H7 (cell line): ENCODE measurements around the gene AK8. TPM values are rescaled to one million over a fixed set of nuclear protein-coding genes. Genes with fewer than 3 reads are reported as not detected.

Source experiments
- DNase-seq: peaks from one replicate; pipeline ENCODE4 v3.0.0; 2012
- H3K27me3 ChIP-seq: 2 replicates; pipeline ENCODE4 v1.6.0; 2011; ENCODE audit warnings: mild to moderate bottlenecking, low read length; ENCODE audit not compliant: control insufficient read depth, insufficient read depth
- H3K36me3 ChIP-seq: replicated peaks from 2 replicates; pipeline ENCODE4 v1.5.1; 2011; ENCODE audit warnings: low read length; ENCODE audit not compliant: control insufficient read depth, insufficient read depth
- H3K4me3 ChIP-seq: 2 replicates; pipeline ENCODE4 v1.5.1; 2011; ENCODE audit warnings: low read depth, mild to moderate bottlenecking, control low read depth, low read length, moderate library complexity; ENCODE audit not compliant: insufficient read depth
- total RNA-seq: library from RNA; depleted of rRNA; stranded (reverse); fragments of >200 nt; shearing (Covaris generic); gene quantifications from 2 replicates; pipeline ENCODE4 v1.2.3, GENCODE V29; 2014

The AK8 gene
- total RNA-seq, 1 experiment from 2014 or later: 0.24 TPM

GRCh38 chr9:132857616-132858342, 20.3 kb downstream of the AK8 start:
- Histone ChIP-seq H3K36me3 (no peaks in the 10 kb centered on the region), H3K27me3 (no peaks in the 10 kb centered on the region), H3K4me3 (no peak overlapping the region)
- DNase-seq: peak; percentile 79

- H3K4me3 ChIP-seq: no peak overlapping the region
- H3K36me3 ChIP-seq: no peaks in the 10 kb centered on the region
- H3K27me3 ChIP-seq: no peaks in the 10 kb centered on the region
- DNase-seq: peak; percentile 60
Measured at GRCh38 chr9:132857031-132857430, 21.1 kb downstream of the AK8 start.

- DNase-seq: peak; percentile 54
- Histone ChIP-seq H3K4me3 (no peak overlapping the region), H3K36me3 (no peaks in the 10 kb centered on the region), H3K27me3 (no peaks in the 10 kb centered on the region)
Measured at GRCh38 chr9:132855904-132856303, 22.2 kb downstream of the AK8 start.

GRCh38 chr9:132854832-132855231, 23.3 kb downstream of the AK8 start:
- Histone ChIP-seq H3K4me3 (no peak overlapping the region), H3K27me3 (no peaks in the 10 kb centered on the region), H3K36me3 (no peaks in the 10 kb centered on the region)
- no peak for DNase-seq

GRCh38 chr9:132853482-132853881, 24.6 kb downstream of the AK8 start:
- Histone ChIP-seq H3K36me3 (no peaks in the 10 kb centered on the region), H3K27me3 (no peaks in the 10 kb centered on the region), H3K4me3 (no peak overlapping the region)
- no peak for DNase-seq

- DNase-seq: no peak
- H3K36me3 ChIP-seq: no peaks in the 10 kb centered on the region
- no peaks in the 10 kb centered on the region for H3K27me3 ChIP-seq
- no peak overlapping the region for H3K4me3 ChIP-seq
Measured at GRCh38 chr9:132849185-132849706, 28.8 kb downstream of the AK8 start.

- Histone ChIP-seq H3K36me3 (no peaks in the 10 kb centered on the region), H3K27me3 (no peaks in the 10 kb centered on the region), H3K4me3 (no peak overlapping the region)
- no peak for DNase-seq
Measured at GRCh38 chr9:132846918-132847515, 31.1 kb downstream of the AK8 start.

GRCh38 chr9:132846109-132846917, 31.8 kb downstream of the AK8 start:
- DNase-seq: no peak
- no peaks in the 10 kb centered on the region for H3K27me3 ChIP-seq
- H3K36me3 ChIP-seq: no peaks in the 10 kb centered on the region
- H3K4me3 ChIP-seq: no peak overlapping the region

GRCh38 chr9:132842124-132843044, 35.7 kb downstream of the AK8 start:
- H3K4me3 ChIP-seq: no peak overlapping the region
- H3K27me3 ChIP-seq: no peaks in the 10 kb centered on the region
- no peak for DNase-seq
- no peaks in the 10 kb centered on the region for H3K36me3 ChIP-seq

GRCh38 chr9:132840980-132841379, 37.1 kb downstream of the AK8 start:
- H3K36me3 ChIP-seq: no peaks in the 10 kb centered on the region
- no peak for DNase-seq
- H3K4me3 ChIP-seq: no peak overlapping the region
- no peaks in the 10 kb centered on the region for H3K27me3 ChIP-seq

GRCh38 chr9:132838291-132838690, 39.8 kb downstream of the AK8 start:
- no peak for DNase-seq
- Histone ChIP-seq H3K4me3 (no peak overlapping the region), H3K27me3 (no peaks in the 10 kb centered on the region), H3K36me3 (no peaks in the 10 kb centered on the region)

GRCh38 chr9:132837501-132838286, 40.4 kb downstream of the AK8 start:
- H3K27me3 ChIP-seq: no peaks in the 10 kb centered on the region
- no peaks in the 10 kb centered on the region for H3K36me3 ChIP-seq
- no peak overlapping the region for H3K4me3 ChIP-seq
- no peak for DNase-seq

- Histone ChIP-seq H3K4me3 (no peak overlapping the region), H3K36me3 (no peaks in the 10 kb centered on the region)
- DNase-seq: no peak
Measured at GRCh38 chr9:132834343-132834742, 43.7 kb downstream of the AK8 start.

More at GRCh38 chr9:132834343-132834742, 43.7 kb downstream of the AK8 start:
- no peaks in the 10 kb centered on the region for H3K27me3 ChIP-seq
